CD14-positive monocyte (primary cell): ENCODE measurements around the gene LARP7. TPM values are rescaled to one million over a fixed set of nuclear protein-coding genes. Genes with fewer than 3 reads are reported as not detected.

Source experiments
- DNase-seq, 3 donors: peaks; one replicate each; pipeline ENCODE4 v3.0.0-alpha.2; 2011 to 2022
- H2AFZ ChIP-seq: 2 replicates; pipeline ENCODE4 v1.6.0; 2012; ENCODE audit warnings: mild to moderate bottlenecking, low read depth, low read length, inconsistent platforms; ENCODE audit not compliant: insufficient read depth, poor library complexity, severe bottlenecking
- H3K27ac ChIP-seq, 2 donors: 1 replicate in 1 of 2; 2 replicates in 1 of 2; pipeline ENCODE4 v1.5.1; 2012 to 2013; ENCODE audit warnings: low read length in 2 of 2, control low read depth in 1 of 2, inconsistent platforms in 1 of 2, low read depth in 1 of 2, mild to moderate bottlenecking in 1 of 2
- H3K27me3 ChIP-seq, 2 donors: one replicate each; pipeline versions ENCODE4 v1.6.0 to v1.6.1; 2011 to 2013; ENCODE audit warnings: low read length in 2 of 2; ENCODE audit not compliant: control insufficient read depth in 2 of 2, insufficient read depth in 2 of 2
- H3K36me3 ChIP-seq, 2 donors: replicated peaks in 1 of 2; 1 replicate in 1 of 2; 2 replicates in 1 of 2; pipeline versions ENCODE4 v1.5.1 to v1.6.1; 2012 to 2013; ENCODE audit warnings: low read length in 2 of 2, control low read depth in 1 of 2, inconsistent platforms in 1 of 2, mild to moderate bottlenecking in 1 of 2; ENCODE audit not compliant: insufficient read depth in 2 of 2, control insufficient read depth in 1 of 2
- H3K4me1 ChIP-seq, 2 donors: 1 replicate in 1 of 2; 2 replicates in 1 of 2; pipeline versions ENCODE4 v1.5.1 to v1.6.1; 2012 to 2013; ENCODE audit warnings: low read length in 2 of 2, control low read depth in 1 of 2, inconsistent platforms in 1 of 2, mild to moderate bottlenecking in 1 of 2, moderate library complexity in 1 of 2; ENCODE audit not compliant: insufficient read depth in 2 of 2, control insufficient read depth in 1 of 2
- H3K4me2 ChIP-seq: replicated peaks from 2 replicates; pipeline ENCODE3; 2012; ENCODE audit warnings: low read length, moderate library complexity, mild to moderate bottlenecking; ENCODE audit not compliant: poor library complexity, severe bottlenecking; ENCODE audit errors: extremely low read depth
- H3K4me3 ChIP-seq, 3 experiments: fragments of 200-600 bp in 1 of 3; sonication (generic) in 1 of 3; replicated peaks in 1 of 3; 1 replicate in 2 of 3; 2 replicates in 1 of 3; pipeline ENCODE4 v1.5.1; 2011 to 2013; ENCODE audit warnings: low read length in 3 of 3, mild to moderate bottlenecking in 3 of 3, control low read depth in 2 of 3, low read depth in 2 of 3, inconsistent platforms in 1 of 3, moderate library complexity in 1 of 3
- H3K79me2 ChIP-seq: 2 replicates; pipeline ENCODE4 v1.6.0; 2012; ENCODE audit warnings: mild to moderate bottlenecking, control low read depth, inconsistent platforms, low read length, moderate library complexity; ENCODE audit not compliant: insufficient read depth
- H3K9ac ChIP-seq: 2 replicates; pipeline ENCODE4 v1.6.0; 2017; ENCODE audit warnings: low read length, mild to moderate bottlenecking; ENCODE audit not compliant: insufficient read depth, poor library complexity, severe bottlenecking
- H3K9me3 ChIP-seq, 2 donors: replicated peaks in 1 of 2; 1 replicate in 1 of 2; 2 replicates in 1 of 2; pipeline versions ENCODE4 v1.5.1 to v1.6.1; 2012 to 2013; ENCODE audit warnings: low read length in 2 of 2, control low read depth in 1 of 2; ENCODE audit not compliant: control insufficient read depth in 1 of 2, insufficient read depth in 1 of 2
- H4K20me1 ChIP-seq: 2 replicates; pipeline ENCODE4 v1.6.0; 2012; ENCODE audit warnings: mild to moderate bottlenecking, low read length, control low read depth, moderate library complexity; ENCODE audit not compliant: insufficient read depth
- H3K27ac Mint-ChIP-seq, 7 donors: one replicate each; pipeline ENCODE4 v1.8.0; 2020; ENCODE audit warnings: mild to moderate bottlenecking in 7 of 7, mixed read lengths in 7 of 7, moderate library complexity in 6 of 7, inconsistent platforms in 2 of 7
- H3K27me3 Mint-ChIP-seq, 3 donors: one replicate each; pipeline ENCODE4 v1.8.0; 2021 to 2022; ENCODE audit warnings: low read depth in 3 of 3, mild to moderate bottlenecking in 3 of 3, mixed read lengths in 3 of 3, moderate library complexity in 3 of 3, inconsistent platforms in 1 of 3
- H3K36me3 Mint-ChIP-seq, 2 donors: one replicate each; pipeline ENCODE4 v1.8.0; 2020; ENCODE audit warnings: mixed read lengths in 2 of 2, inconsistent platforms in 1 of 2, mild to moderate bottlenecking in 1 of 2
- H3K4me1 Mint-ChIP-seq: one replicate; pipeline ENCODE4 v1.8.0; 2020; ENCODE audit warnings: mild to moderate bottlenecking, mixed read lengths
- H3K4me3 Mint-ChIP-seq, 2 donors: one replicate each; pipeline ENCODE4 v1.8.0; 2020; ENCODE audit warnings: mild to moderate bottlenecking in 2 of 2, mixed read lengths in 2 of 2, moderate library complexity in 1 of 2
- H3K9me3 Mint-ChIP-seq, 7 donors: one replicate each; pipeline ENCODE4 v1.8.0; 2020 to 2022; ENCODE audit warnings: mixed read lengths in 7 of 7, mild to moderate bottlenecking in 6 of 7, moderate library complexity in 6 of 7, inconsistent platforms in 2 of 7
- CTCF ChIP-seq: fragments of 200-600 bp; IDR thresholded peaks from one replicate; pipeline ENCODE4 v1.8.0; 2022; ENCODE audit warnings: antibody characterized with exemption, mild to moderate bottlenecking
- WGBS: methylation state at CpG from one replicate; pipeline ENCODE4 v1.1.5; 2013; ENCODE audit warnings: missing lambda C conversion rate; ENCODE audit not compliant: insufficient coverage; 5-methylcytosine and 5-hydroxymethylcytosine counted together
- intact Hi-C, 2 donors: fragments of 100-400 bp; cut with micrococcal nuclease; formaldehyde crosslinking; loops; one replicate each; pipeline versions ENCODE4 v1.15.0 to v1.15.1; 2023
- polyA plus RNA-seq, 3 donors: library from polyadenylated mRNA; depleted of rRNA in 1 of 3; unstranded in 2 of 3; stranded (reverse) in 1 of 3; fragments of 300-500 nt in 2 of 3; fragments of >200 nt in 1 of 3; fragmentation: Illumina TruSeq in 2 of 3; gene quantifications; 1 replicate in 2 of 3; 2 replicates in 1 of 3; pipeline ENCODE4 v1.2.3, GENCODE V29; 2012 to 2021

The LARP7 gene
- polyA plus RNA-seq, 3 donors = 12.5 to 20.7 (median 14.1) TPM

GRCh38 chr4:112645541-112646329 is 8.8 kb downstream of the LARP7 start:
- H3K36me3 ChIP-seq = peaks cover 58 to 60% of the 10 kb centered on the region in 2 donors
- DNase-seq = no peak
- TF ChIP-seq CTCF = no peak
- H3K4me2 ChIP-seq = no peak overlapping the region
- no peaks in the 10 kb centered on the region for H3K27me3 ChIP-seq
- no peak overlapping the region for H3K4me3 ChIP-seq
- no peak overlapping the region for H3K27ac ChIP-seq
- WGBS = no CpG with 5 or more reads among the region's 8 CpGs
- intact Hi-C loops = no loop called here
- Mint-ChIP-seq H3K9me3 (no peaks in the 10 kb centered on the region), H3K4me3 (no peak overlapping the region), H3K27me3 (peaks cover 0 to 4% (median 1%) of the 10 kb centered on the region in 3 donors), H3K36me3 (peaks cover 47 to 65% of the 10 kb centered on the region in 2 donors), H3K27ac (peak overlapping the region in 1 of 7 donors; percentile 46), H3K4me1 (peaks cover 24% of the 10 kb centered on the region)
- H3K4me1 ChIP-seq = peaks cover 17 to 21% of the 10 kb centered on the region in 2 donors
- H3K9me3 ChIP-seq = no peaks in the 10 kb centered on the region
- H3K9ac ChIP-seq = no peak overlapping the region
- no peak overlapping the region for H2AFZ ChIP-seq
- H4K20me1 ChIP-seq = peaks cover 17% of the 10 kb centered on the region
- H3K79me2 ChIP-seq = peaks cover 32% of the 10 kb centered on the region

- no peak overlapping the region for H3K4me3 ChIP-seq
- no CpG with 5 or more reads among the region's 6 CpGs for WGBS
- no peak for TF ChIP-seq CTCF
- no peaks in the 10 kb centered on the region for H3K9me3 ChIP-seq
- H3K4me1 Mint-ChIP-seq = peaks cover 15% of the 10 kb centered on the region
- H3K79me2 ChIP-seq = peaks cover 20% of the 10 kb centered on the region
- no peak overlapping the region for H3K4me2 ChIP-seq
- H3K4me3 Mint-ChIP-seq = no peak overlapping the region
- peaks cover 8% of the 10 kb centered on the region for H4K20me1 ChIP-seq
- H3K9me3 Mint-ChIP-seq = no peaks in the 10 kb centered on the region
- H3K4me1 ChIP-seq = peaks cover 14 to 15% of the 10 kb centered on the region in 2 donors
- DNase-seq = no peak
- no peak overlapping the region for H3K27ac ChIP-seq
- intact Hi-C loops = no loop called here
- H3K27me3 Mint-ChIP-seq = peaks cover 0 to 4% (median 0%) of the 10 kb centered on the region in 3 donors
- H3K9ac ChIP-seq = no peak overlapping the region
- H2AFZ ChIP-seq = no peak overlapping the region
- peaks cover 52 to 67% of the 10 kb centered on the region in 2 donors for H3K36me3 Mint-ChIP-seq
- no peak overlapping the region for H3K27ac Mint-ChIP-seq
- peaks cover 69 to 71% of the 10 kb centered on the region in 2 donors for H3K36me3 ChIP-seq
- no peaks in the 10 kb centered on the region for H3K27me3 ChIP-seq
These were observed 9.9 kb downstream of the LARP7 start for GRCh38 chr4:112646632-112647537.
